ENCODE results near the gene MDH2. TPM values are rescaled to one million over a fixed set of nuclear protein-coding genes. Genes with fewer than 3 reads are reported as not detected.
"Not testable (repeated sequence)": the region's sequence is repeated elsewhere in the genome, so short reads cannot be mapped to it uniquely, and the experiment has no call there.

The MDH2 gene
- total RNA-seq, 1 donor: 36.6 TPM

DNA sequence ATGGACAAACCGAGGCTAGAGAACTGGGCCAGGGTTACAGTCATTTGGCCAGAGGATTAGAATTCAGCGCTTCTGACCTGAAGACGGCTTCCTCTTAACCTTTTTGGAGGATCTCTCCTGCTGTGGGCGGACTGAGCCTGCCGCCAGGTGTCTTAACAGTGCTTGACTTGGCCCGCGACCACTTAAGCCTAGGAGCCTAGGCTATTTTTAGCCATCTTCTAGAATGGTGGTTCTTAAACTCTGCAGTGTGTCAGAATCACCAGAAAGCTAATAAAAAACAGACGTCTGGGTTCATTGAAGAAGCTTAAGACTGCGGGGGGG is 722 bp downstream of the MDH2 start:
- H2AFZ ChIP-seq (ENCODE audit: low read length): peak overlapping the region; percentile 94

DNA sequence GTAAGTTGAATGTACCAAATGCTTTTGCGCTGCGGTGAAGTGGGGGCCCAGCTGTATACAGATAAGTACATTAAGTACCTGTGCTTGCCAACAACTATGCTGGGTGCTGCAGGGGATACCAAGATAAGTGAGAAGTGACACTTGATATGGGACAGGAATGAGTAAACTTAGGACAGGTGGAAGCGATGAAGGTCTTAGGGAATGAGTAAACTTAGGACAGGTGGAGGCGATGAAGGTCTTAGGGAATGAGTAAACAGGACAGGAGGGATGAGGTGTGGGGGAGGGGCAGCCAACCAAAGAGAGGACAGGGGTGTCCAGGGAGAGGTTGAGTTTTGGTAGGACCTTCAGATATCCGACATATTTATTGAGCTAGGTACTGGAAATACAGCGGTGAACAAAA is 1.4 kb downstream of the MDH2 start:
- Histone ChIP-seq H3K4me3 (ENCODE audit: insufficient read depth, low read length) (peak overlapping the region; percentile 83), H3K4me1 (ENCODE audit: insufficient read depth, low read length) (peaks cover 17% of the 10 kb centered on the region), H3K79me2 (ENCODE audit: insufficient read depth, low read length) (peaks cover 94% of the 10 kb centered on the region), H3K9me3 (ENCODE audit: low read depth, low read length) (no peaks in the 10 kb centered on the region), H3K4me2 (ENCODE audit: insufficient read depth, low read length) (peak overlapping the region; percentile 86), H2AFZ (ENCODE audit: low read length) (no peak overlapping the region), H3K36me3 (ENCODE audit: insufficient read depth, low read length) (peaks cover 17% of the 10 kb centered on the region), H4K20me1 (ENCODE audit: insufficient read depth, low read length) (peaks cover 26% of the 10 kb centered on the region), H3K27ac (ENCODE audit: low read depth, low read length) (peak overlapping the region; percentile 87), H3K27me3 (ENCODE audit: insufficient read depth, low read length) (no peaks in the 10 kb centered on the region)
- TF ChIP-seq CTCF (IDR thresholded peaks at IDR 0.05; ENCODE audit: extremely low read depth, low read depth, low read length): no peak
- DNase-seq (ENCODE audit: insufficient read length, low spot score, missing footprints): peak; percentile 9

More for the DNA sequence above, 722 bp downstream of the MDH2 start:
- Histone ChIP-seq H3K27me3 (ENCODE audit: insufficient read depth, low read length) (no peaks in the 10 kb centered on the region), H3K36me3 (ENCODE audit: insufficient read depth, low read length) (peaks cover 12% of the 10 kb centered on the region), H3K4me3 (ENCODE audit: insufficient read depth, low read length) (peak overlapping the region; percentile 83), H3K4me1 (ENCODE audit: insufficient read depth, low read length) (peaks cover 10% of the 10 kb centered on the region), H3K4me2 (ENCODE audit: insufficient read depth, low read length) (peak overlapping the region; percentile 86), H3K9me3 (ENCODE audit: low read depth, low read length) (no peaks in the 10 kb centered on the region), H4K20me1 (ENCODE audit: insufficient read depth, low read length) (peaks cover 19% of the 10 kb centered on the region), H3K27ac (ENCODE audit: low read depth, low read length) (peak overlapping the region; percentile 87), H3K79me2 (ENCODE audit: insufficient read depth, low read length) (peaks cover 94% of the 10 kb centered on the region)
- no peak for DNase-seq (ENCODE audit: insufficient read length, low spot score, missing footprints)
- TF ChIP-seq CTCF (IDR thresholded peaks at IDR 0.05; ENCODE audit: extremely low read depth, low read depth, low read length): no peak

DNA sequence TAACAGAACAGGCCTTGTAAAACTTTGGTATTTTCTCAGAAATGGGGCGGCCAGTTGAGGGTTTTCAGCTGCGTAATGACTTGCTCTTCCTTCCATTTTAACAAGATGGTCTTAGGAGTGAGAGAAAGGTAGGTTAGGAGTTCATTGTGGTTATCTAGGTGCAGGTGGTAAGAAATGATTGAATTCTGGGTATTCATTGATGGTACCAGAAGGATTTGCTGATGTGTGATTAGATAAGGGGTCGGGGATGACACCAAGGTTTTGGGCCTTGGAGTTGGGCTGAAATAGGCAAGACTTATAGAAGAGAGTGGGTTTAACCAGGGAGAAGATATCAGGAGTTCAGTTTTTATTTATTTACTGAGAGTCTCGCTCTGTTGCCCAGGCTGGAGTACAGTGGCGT is 2.6 kb downstream of the MDH2 start:
- H3K9me3 ChIP-seq (ENCODE audit: low read depth, low read length): no peaks in the 10 kb centered on the region
- peaks cover 23% of the 10 kb centered on the region for H3K4me1 ChIP-seq (ENCODE audit: insufficient read depth, low read length)
- H3K4me2 ChIP-seq (ENCODE audit: insufficient read depth, low read length): no peak overlapping the region
- H3K79me2 ChIP-seq (ENCODE audit: insufficient read depth, low read length): peaks cover 95% of the 10 kb centered on the region
- no peak for DNase-seq (ENCODE audit: insufficient read length, low spot score, missing footprints)
- TF ChIP-seq CTCF (IDR thresholded peaks at IDR 0.05; ENCODE audit: extremely low read depth, low read depth, low read length): no peak
- H3K27me3 ChIP-seq (ENCODE audit: insufficient read depth, low read length): no peaks in the 10 kb centered on the region
- H3K36me3 ChIP-seq (ENCODE audit: insufficient read depth, low read length): peaks cover 24% of the 10 kb centered on the region
- H3K27ac ChIP-seq (ENCODE audit: low read depth, low read length): no peak overlapping the region
- H3K4me3 ChIP-seq (ENCODE audit: insufficient read depth, low read length): no peak overlapping the region
- peaks cover 36% of the 10 kb centered on the region for H4K20me1 ChIP-seq (ENCODE audit: insufficient read depth, low read length)
- H2AFZ ChIP-seq (ENCODE audit: low read length): no peak overlapping the region

GRCh38 chr7:76051840-76052239 is 3.9 kb downstream of the MDH2 start:
- Histone ChIP-seq H3K27ac (ENCODE audit: low read depth, low read length) (no peak overlapping the region), H4K20me1 (ENCODE audit: insufficient read depth, low read length) (peaks cover 39% of the 10 kb centered on the region), H3K36me3 (ENCODE audit: insufficient read depth, low read length) (peaks cover 34% of the 10 kb centered on the region), H3K27me3 (ENCODE audit: insufficient read depth, low read length) (no peaks in the 10 kb centered on the region), H3K4me3 (ENCODE audit: insufficient read depth, low read length) (no peak overlapping the region), H3K79me2 (ENCODE audit: insufficient read depth, low read length) (peaks cover 97% of the 10 kb centered on the region), H2AFZ (ENCODE audit: low read length) (no peak overlapping the region), H3K9me3 (ENCODE audit: low read depth, low read length) (no peaks in the 10 kb centered on the region), H3K4me1 (ENCODE audit: insufficient read depth, low read length) (peaks cover 22% of the 10 kb centered on the region), H3K4me2 (ENCODE audit: insufficient read depth, low read length) (no peak overlapping the region)
- peak; percentile 36 for DNase-seq (ENCODE audit: insufficient read length, low spot score, missing footprints)
- no peak for TF ChIP-seq CTCF (IDR thresholded peaks at IDR 0.05; ENCODE audit: extremely low read depth, low read depth, low read length)

GRCh38 chr7:76052681-76053080 is 4.8 kb downstream of the MDH2 start:
- DNase-seq (ENCODE audit: insufficient read length, low spot score, missing footprints); H3K27me3 ChIP-seq (ENCODE audit: insufficient read depth, low read length); H3K4me3 ChIP-seq (ENCODE audit: insufficient read depth, low read length); H2AFZ ChIP-seq (ENCODE audit: low read length); H3K27ac ChIP-seq (ENCODE audit: low read depth, low read length); H3K9me3 ChIP-seq (ENCODE audit: low read depth, low read length); H3K4me2 ChIP-seq (ENCODE audit: insufficient read depth, low read length): not testable (repeated sequence)
- Histone ChIP-seq H4K20me1 (ENCODE audit: insufficient read depth, low read length) (peaks cover 39% of the 10 kb centered on the region), H3K36me3 (ENCODE audit: insufficient read depth, low read length) (peaks cover 43% of the 10 kb centered on the region), H3K4me1 (ENCODE audit: insufficient read depth, low read length) (peaks cover 20% of the 10 kb centered on the region), H3K79me2 (ENCODE audit: insufficient read depth, low read length) (peaks cover 97% of the 10 kb centered on the region)
